Measurements from ENCODE around the gene ABCA4. TPM values are rescaled to one million over a fixed set of nuclear protein-coding genes. Genes with fewer than 3 reads are reported as not detected.

The ABCA4 gene
- total RNA-seq, 5 donors from 2014 or later (not counting 1 experiment from before 2014, with no cell fraction given) = not detected

DNA sequence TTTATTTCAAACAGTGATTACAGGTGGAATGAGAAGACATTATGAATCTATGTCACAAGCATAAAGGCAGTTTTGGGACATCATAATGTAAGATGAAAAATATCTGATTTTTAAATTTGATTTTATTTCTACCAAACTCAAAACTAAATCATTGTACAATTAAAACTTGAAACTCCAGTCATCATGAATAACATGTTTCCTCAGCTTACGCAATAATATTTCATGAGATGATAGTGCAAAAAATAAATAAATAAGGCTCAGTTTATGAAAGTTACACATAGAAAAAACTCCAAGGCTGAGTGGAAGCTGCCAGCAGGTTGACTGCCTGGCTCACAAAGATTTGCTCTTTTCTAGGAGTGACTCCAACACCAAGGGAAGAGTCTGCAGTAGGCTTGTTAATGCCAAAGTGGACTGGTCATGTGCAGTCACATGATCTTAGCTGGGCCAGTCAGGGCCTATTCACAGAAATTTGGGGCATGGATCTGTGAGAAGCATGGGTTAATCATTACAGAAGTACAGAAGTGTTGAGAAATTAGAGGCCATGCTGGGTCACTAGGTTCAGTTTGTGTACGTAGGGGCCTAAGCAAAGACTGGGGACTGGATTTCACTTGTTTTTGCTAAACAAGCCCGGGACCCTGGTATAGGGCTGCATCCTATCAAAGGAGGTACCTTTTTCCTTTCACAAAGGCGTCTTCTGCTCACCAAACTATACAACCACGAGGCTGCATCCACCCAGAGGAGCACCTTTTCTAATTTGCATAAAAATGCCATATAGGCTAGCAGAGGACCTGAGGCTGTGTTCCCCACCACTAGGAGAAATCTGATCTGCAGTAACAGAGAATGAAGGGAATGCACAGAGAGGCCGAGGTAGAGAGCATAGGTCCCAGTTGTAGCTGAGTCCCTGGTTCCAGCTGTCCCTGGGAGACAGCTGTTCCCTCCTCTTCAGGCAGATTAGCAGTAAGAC is 4.9 kb upstream of the ABCA4 start:
- no peaks in the 10 kb centered on the region for H3K9me3 Mint-ChIP-seq
- Histone ChIP-seq H3K4me3 (ENCODE audit: control insufficient read depth in 1 of 2, extremely low read depth in 1 of 2, low read length in 1 of 2) (no peak overlapping the region), H3K27me3 (replicated peaks in 1 of 2; ENCODE audit: control insufficient read depth in 2 of 2, extremely low read depth in 1 of 2, insufficient read depth in 2 of 2, low read length in 1 of 2) (peaks cover 0 to 8% of the 10 kb centered on the region in 2 experiments), H3K36me3 (ENCODE audit: control insufficient read depth in 2 of 2, extremely low read depth in 1 of 2, insufficient read depth in 1 of 2, low read length in 1 of 2) (no peaks in the 10 kb centered on the region), H3K9me3 (no peaks in the 10 kb centered on the region), H3K4me1 (ENCODE audit: control insufficient read depth in 1 of 2, extremely low read depth in 1 of 2, insufficient read depth in 2 of 2, low read length in 2 of 2) (no peaks in the 10 kb centered on the region), H3K27ac (ENCODE audit: low read length) (no peak overlapping the region)
- peaks cover 0 to 11% of the 10 kb centered on the region in 2 donors for H3K27me3 Mint-ChIP-seq
- CTCF ChIA-PET = no interaction called here
- POLR2A ChIA-PET = no interaction called here
- DNase-seq = no peak
- ATAC-seq (replicated peaks in 1 of 4) = no peak
- no peak overlapping the region for H3K27ac Mint-ChIP-seq
- 100% methylated on average over 1 of the region's 6 CpGs for WGBS (ENCODE audit: insufficient coverage)
- no peaks in the 10 kb centered on the region for H3K36me3 Mint-ChIP-seq
- no peaks in the 10 kb centered on the region for H3K4me1 Mint-ChIP-seq
- no peak overlapping the region for H3K4me3 Mint-ChIP-seq

DNA sequence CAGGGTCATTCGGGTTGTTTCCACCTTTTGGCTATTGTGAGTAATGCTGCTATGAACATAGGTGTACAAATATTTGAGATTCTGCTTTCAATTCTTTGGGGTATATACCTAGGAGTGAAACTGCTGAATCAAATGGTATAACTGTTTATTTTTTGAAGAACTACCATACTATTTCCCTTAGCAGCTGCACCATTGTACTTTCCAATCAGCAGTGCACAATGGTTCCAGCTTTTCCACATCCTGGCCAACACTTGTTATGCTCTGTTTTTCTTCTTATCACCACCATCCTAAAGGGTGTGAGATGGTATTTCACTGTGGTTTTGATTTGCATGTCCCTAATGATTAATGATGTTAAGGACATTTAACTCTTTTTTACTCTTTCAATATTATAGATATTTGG is 3.6 kb upstream of the ABCA4 start:
- peaks cover 4 to 13% of the 10 kb centered on the region in 2 donors for H3K27me3 Mint-ChIP-seq
- Histone ChIP-seq H3K4me1 (ENCODE audit: control insufficient read depth in 1 of 2, extremely low read depth in 1 of 2, insufficient read depth in 2 of 2, low read length in 2 of 2) (no peaks in the 10 kb centered on the region), H3K27ac (ENCODE audit: low read length) (no peak overlapping the region), H3K4me3 (ENCODE audit: control insufficient read depth in 1 of 2, extremely low read depth in 1 of 2, low read length in 1 of 2) (no peak overlapping the region), H3K9me3 (no peaks in the 10 kb centered on the region), H3K27me3 (replicated peaks in 1 of 2; ENCODE audit: control insufficient read depth in 2 of 2, extremely low read depth in 1 of 2, insufficient read depth in 2 of 2, low read length in 1 of 2) (peaks cover 0 to 4% of the 10 kb centered on the region in 2 experiments), H3K36me3 (ENCODE audit: control insufficient read depth in 2 of 2, extremely low read depth in 1 of 2, insufficient read depth in 1 of 2, low read length in 1 of 2) (no peaks in the 10 kb centered on the region)
- ATAC-seq (replicated peaks in 1 of 4) (no peak), DNase-seq (no peak)
- no peak overlapping the region for H3K4me3 Mint-ChIP-seq
- CTCF ChIA-PET = no interaction called here
- POLR2A ChIA-PET = no interaction called here
- H3K27ac Mint-ChIP-seq = no peak overlapping the region
- no peaks in the 10 kb centered on the region for H3K36me3 Mint-ChIP-seq
- WGBS (ENCODE audit: insufficient coverage) = 100% methylated on average over 1 of the region's 1 CpG
- no peaks in the 10 kb centered on the region for H3K4me1 Mint-ChIP-seq
- H3K9me3 Mint-ChIP-seq = no peaks in the 10 kb centered on the region

DNA sequence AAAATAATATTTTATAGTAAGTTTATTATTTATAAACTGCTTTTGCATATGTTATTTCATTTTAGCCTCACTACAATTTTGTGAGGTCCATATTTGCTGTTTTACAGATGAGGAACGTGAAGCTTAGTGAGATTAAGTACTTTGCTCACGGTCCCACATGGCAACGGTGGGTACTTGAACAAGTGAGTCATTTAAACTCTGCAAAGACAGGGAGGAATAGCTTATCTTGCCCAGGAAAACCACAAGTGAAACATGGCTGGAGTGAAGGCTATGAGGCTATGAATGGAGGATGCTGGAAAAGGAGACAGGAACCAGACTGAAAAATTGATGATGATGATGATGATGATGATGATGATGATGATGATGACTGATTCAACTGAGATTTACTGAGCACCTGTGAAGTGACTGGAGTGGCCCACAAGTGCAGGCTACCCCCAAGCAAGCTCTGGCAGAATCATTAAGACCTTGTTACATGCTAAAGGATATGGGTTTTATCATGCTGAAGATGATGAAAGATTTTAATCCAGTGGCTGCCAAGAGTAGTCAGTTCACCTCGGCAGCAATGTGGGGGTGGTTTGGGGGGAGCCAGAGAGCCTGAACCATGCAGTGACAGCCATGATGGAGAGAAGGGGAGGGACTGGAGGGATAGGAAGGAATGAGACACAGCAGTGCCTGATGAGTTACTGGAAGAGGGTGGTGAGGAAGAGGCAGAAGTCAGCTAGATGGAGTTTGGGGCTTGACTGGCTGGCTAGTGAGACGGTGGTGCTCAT is 1.4 kb upstream of the ABCA4 start:
- Mint-ChIP-seq H3K27ac (no peak overlapping the region), H3K4me3 (no peak overlapping the region), H3K4me1 (no peaks in the 10 kb centered on the region), H3K9me3 (no peaks in the 10 kb centered on the region), H3K27me3 (peaks cover 4 to 13% of the 10 kb centered on the region in 2 donors), H3K36me3 (no peaks in the 10 kb centered on the region)
- no peak overlapping the region for H3K27ac ChIP-seq (ENCODE audit: low read length)
- H3K27me3 ChIP-seq (replicated peaks in 1 of 2; ENCODE audit: control insufficient read depth in 2 of 2, extremely low read depth in 1 of 2, insufficient read depth in 2 of 2, low read length in 1 of 2) = peaks cover 0 to 14% of the 10 kb centered on the region in 2 experiments
- no peaks in the 10 kb centered on the region for H3K4me1 ChIP-seq (ENCODE audit: control insufficient read depth in 1 of 2, extremely low read depth in 1 of 2, insufficient read depth in 2 of 2, low read length in 2 of 2)
- no peak overlapping the region for H3K4me3 ChIP-seq (ENCODE audit: control insufficient read depth in 1 of 2, extremely low read depth in 1 of 2, low read length in 1 of 2)
- ATAC-seq (replicated peaks in 1 of 4) = no peak
- no peaks in the 10 kb centered on the region for H3K9me3 ChIP-seq
- no peak for DNase-seq
- ChIA-PET POLR2A (no interaction called here), CTCF (interaction anchor here (0.6 to 1.1 kb wide), 2 partner anchors 83 to 493 kb away, joined by 3 read pairs; no protein-coding TSS in a partner anchor)
- H3K36me3 ChIP-seq (ENCODE audit: control insufficient read depth in 2 of 2, extremely low read depth in 1 of 2, insufficient read depth in 1 of 2, low read length in 1 of 2) = no peaks in the 10 kb centered on the region
- 88% methylated on average over 4 of the region's 5 CpGs for WGBS (ENCODE audit: insufficient coverage)

DNA sequence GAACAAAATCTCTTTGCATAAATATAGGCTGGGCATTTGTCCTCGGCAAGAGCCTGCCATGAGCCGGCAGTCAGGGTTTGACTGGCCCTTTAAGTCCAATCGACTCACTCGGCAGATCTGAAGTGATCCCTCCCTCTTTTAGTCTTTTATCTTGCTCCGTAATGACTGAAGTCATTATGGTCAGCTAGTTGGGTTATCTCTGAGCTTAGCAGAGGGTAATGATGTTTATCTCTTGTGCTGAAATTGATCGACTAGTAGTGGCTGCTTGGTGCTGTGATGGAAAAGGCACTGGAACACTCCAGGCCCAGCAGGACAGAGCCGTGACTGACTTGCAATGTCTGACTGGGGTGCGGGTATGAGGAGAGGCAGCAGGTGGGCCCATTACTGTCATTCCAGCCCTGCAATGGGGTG is 468 bp upstream of the ABCA4 start:
- Histone ChIP-seq H3K27me3 (replicated peaks in 1 of 2; ENCODE audit: control insufficient read depth in 2 of 2, extremely low read depth in 1 of 2, insufficient read depth in 2 of 2, low read length in 1 of 2) (peaks cover 0 to 16% of the 10 kb centered on the region in 2 experiments), H3K4me1 (ENCODE audit: control insufficient read depth in 1 of 2, extremely low read depth in 1 of 2, insufficient read depth in 2 of 2, low read length in 2 of 2) (no peaks in the 10 kb centered on the region), H3K9me3 (no peaks in the 10 kb centered on the region), H3K27ac (ENCODE audit: low read length) (no peak overlapping the region), H3K4me3 (ENCODE audit: control insufficient read depth in 1 of 2, extremely low read depth in 1 of 2, low read length in 1 of 2) (no peak overlapping the region), H3K36me3 (ENCODE audit: control insufficient read depth in 2 of 2, extremely low read depth in 1 of 2, insufficient read depth in 1 of 2, low read length in 1 of 2) (no peaks in the 10 kb centered on the region)
- ATAC-seq (replicated peaks in 1 of 4) = no peak
- Mint-ChIP-seq H3K4me1 (no peaks in the 10 kb centered on the region), H3K27ac (no peak overlapping the region), H3K27me3 (peaks cover 4 to 13% of the 10 kb centered on the region in 2 donors), H3K9me3 (no peaks in the 10 kb centered on the region), H3K36me3 (no peaks in the 10 kb centered on the region), H3K4me3 (no peak overlapping the region)
- WGBS (ENCODE audit: insufficient coverage) = 91% methylated on average over 7 of the region's 8 CpGs
- no peak for DNase-seq
- ChIA-PET POLR2A (no interaction called here), CTCF (no interaction called here)

DNA sequence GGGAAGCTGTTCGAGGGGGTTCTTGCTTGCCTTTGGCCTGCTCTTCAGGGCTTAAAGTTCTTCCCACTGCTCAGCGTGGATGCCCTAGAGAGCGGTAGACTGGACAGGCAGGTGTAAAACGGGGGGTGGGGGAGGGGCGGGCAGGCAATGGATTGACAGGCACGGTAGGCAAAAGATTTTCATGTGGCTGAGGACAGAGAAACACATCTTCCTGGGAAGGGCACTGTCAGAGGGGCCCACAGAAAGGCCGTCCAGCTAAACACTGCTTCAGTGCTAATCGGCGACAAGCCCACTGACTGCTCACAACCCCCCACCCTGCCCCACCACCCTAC is 412 bp downstream of the ABCA4 start:
- no peak overlapping the region for H3K4me3 Mint-ChIP-seq

DNA sequence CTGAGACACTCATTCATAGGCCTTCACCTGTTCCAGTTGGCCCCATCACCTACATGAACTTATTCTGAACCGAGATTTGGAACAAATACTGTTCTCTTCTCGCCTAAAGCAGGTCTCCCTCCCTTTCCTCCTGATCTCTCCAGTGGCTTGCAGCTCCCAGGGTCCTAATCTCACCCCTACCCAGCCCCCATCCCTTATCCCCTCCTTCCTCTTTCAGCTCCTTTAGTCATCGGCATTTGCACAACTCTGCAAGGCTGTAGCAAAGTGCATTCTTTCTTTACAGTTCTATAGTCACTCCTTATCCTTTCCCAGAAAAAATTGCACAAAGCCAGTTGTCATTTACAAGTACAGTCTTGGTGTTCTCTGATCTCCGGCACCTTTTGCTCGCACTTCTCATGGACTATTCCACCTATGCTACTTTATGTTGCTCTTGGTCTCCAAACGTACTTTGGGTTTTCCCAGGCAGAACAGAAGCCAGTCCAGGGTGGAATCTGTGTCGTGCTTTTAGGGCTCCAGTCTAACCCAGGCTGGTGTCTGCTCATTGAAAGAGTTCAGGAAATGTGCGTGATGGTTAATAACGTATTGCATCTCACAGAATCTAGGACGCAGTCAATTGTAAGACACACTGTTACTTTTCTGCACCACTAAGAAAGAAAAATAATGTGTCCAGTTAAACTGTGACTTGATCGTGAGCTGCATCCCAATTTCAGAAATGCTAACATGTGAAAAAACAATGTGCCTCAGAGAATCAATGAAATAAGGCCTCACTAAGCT is 965 bp downstream of the ABCA4 start:
- no peaks in the 10 kb centered on the region for H3K36me3 ChIP-seq (ENCODE audit: control insufficient read depth in 2 of 2, extremely low read depth in 1 of 2, insufficient read depth in 1 of 2, low read length in 1 of 2)
- 62% methylated on average over 6 of the region's 11 CpGs for WGBS (ENCODE audit: insufficient coverage)
- no peaks in the 10 kb centered on the region for H3K9me3 ChIP-seq
- H3K27ac ChIP-seq (ENCODE audit: low read length) = no peak overlapping the region
- Mint-ChIP-seq H3K9me3 (no peaks in the 10 kb centered on the region), H3K36me3 (no peaks in the 10 kb centered on the region), H3K4me3 (no peak overlapping the region), H3K27me3 (peaks cover 4 to 12% of the 10 kb centered on the region in 2 donors), H3K27ac (no peak overlapping the region), H3K4me1 (no peaks in the 10 kb centered on the region)
- no peaks in the 10 kb centered on the region for H3K4me1 ChIP-seq (ENCODE audit: control insufficient read depth in 1 of 2, extremely low read depth in 1 of 2, insufficient read depth in 2 of 2, low read length in 2 of 2)
- ChIA-PET POLR2A (no interaction called here), CTCF (no interaction called here)
- H3K4me3 ChIP-seq (ENCODE audit: control insufficient read depth in 1 of 2, extremely low read depth in 1 of 2, low read length in 1 of 2) = no peak overlapping the region
- peaks cover 0 to 16% of the 10 kb centered on the region in 2 experiments for H3K27me3 ChIP-seq (replicated peaks in 1 of 2; ENCODE audit: control insufficient read depth in 2 of 2, extremely low read depth in 1 of 2, insufficient read depth in 2 of 2, low read length in 1 of 2)
- no peak for ATAC-seq (replicated peaks in 1 of 4)
- DNase-seq = no peak

More for the DNA sequence above, 412 bp downstream of the ABCA4 start:
- WGBS (ENCODE audit: insufficient coverage) = 86% methylated on average over 6 of the region's 9 CpGs
- ChIA-PET POLR2A (no interaction called here), CTCF (no interaction called here)
- no peaks in the 10 kb centered on the region for H3K36me3 Mint-ChIP-seq
- H3K4me1 Mint-ChIP-seq = no peaks in the 10 kb centered on the region
- DNase-seq = no peak
- H3K27me3 Mint-ChIP-seq = peaks cover 4 to 13% of the 10 kb centered on the region in 2 donors
- Histone ChIP-seq H3K9me3 (no peaks in the 10 kb centered on the region), H3K27me3 (replicated peaks in 1 of 2; ENCODE audit: control insufficient read depth in 2 of 2, extremely low read depth in 1 of 2, insufficient read depth in 2 of 2, low read length in 1 of 2) (peaks cover 0 to 16% of the 10 kb centered on the region in 2 experiments), H3K27ac (ENCODE audit: low read length) (no peak overlapping the region), H3K36me3 (ENCODE audit: control insufficient read depth in 2 of 2, extremely low read depth in 1 of 2, insufficient read depth in 1 of 2, low read length in 1 of 2) (no peaks in the 10 kb centered on the region), H3K4me3 (ENCODE audit: control insufficient read depth in 1 of 2, extremely low read depth in 1 of 2, low read length in 1 of 2) (no peak overlapping the region), H3K4me1 (ENCODE audit: control insufficient read depth in 1 of 2, extremely low read depth in 1 of 2, insufficient read depth in 2 of 2, low read length in 2 of 2) (no peaks in the 10 kb centered on the region)
- H3K27ac Mint-ChIP-seq = no peak overlapping the region
- ATAC-seq (replicated peaks in 1 of 4) = no peak
- no peaks in the 10 kb centered on the region for H3K9me3 Mint-ChIP-seq

Measured in T-cell (primary cell).